Measurements from ENCODE around the gene CCDC138.

GRCh38 chr2:108916122-108916795 lies 129.7 kb downstream of the CCDC138 start:
- TF ChIP-seq CTCF (IDR thresholded peaks at IDR 0.05) (no peak), POLR2A (IDR thresholded peaks at IDR 0.05; ENCODE audit: low read depth) (no peak)
